ENCODE results near the gene ANKS1B. TPM values are rescaled to one million over a fixed set of nuclear protein-coding genes. Genes with fewer than 3 reads are reported as not detected.
"Not testable (repeated sequence)": the region's sequence is repeated elsewhere in the genome, so short reads cannot be mapped to it uniquely, and the experiment has no call there.

Gene ANKS1B
- polyA plus RNA-seq, 6 donors from 2014 or later: not detected

DNA sequence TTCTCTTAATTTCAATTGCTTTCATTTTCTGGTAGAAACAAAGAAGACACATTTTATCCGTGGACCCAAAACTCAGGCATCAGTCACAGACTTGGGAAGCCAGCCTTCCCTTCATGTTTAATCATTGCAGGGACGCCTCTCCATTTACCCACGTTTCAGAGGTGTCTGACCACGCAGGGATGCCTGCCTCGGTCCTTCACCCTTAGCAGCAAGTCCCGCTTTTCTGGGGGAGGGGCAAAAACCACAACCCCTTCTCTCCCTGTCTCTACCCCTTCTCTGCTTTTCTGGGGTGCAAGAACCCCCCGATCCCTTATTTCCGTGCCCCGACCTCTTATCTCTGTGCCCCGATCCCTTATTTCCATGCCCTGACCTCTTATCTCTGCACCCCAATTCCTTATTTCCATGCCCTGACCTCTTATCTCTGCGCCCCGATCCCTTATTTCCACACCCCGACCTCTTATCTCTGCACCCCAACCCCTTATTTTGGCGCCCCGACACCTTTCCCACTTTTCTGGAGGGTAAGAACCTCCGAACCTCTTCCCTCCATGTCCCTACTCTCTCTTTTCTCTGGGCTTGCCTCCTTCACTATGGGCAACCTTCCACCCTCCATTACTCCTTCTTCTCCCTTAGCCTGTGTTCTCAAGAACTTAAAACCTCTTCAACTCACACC is 268.8 kb downstream of the ANKS1B start:
- H3K27me3 Mint-ChIP-seq; H3K27ac Mint-ChIP-seq; H3K36me3 Mint-ChIP-seq; H3K4me1 Mint-ChIP-seq; H3K4me3 Mint-ChIP-seq; DNase-seq; ATAC-seq (ENCODE audit: low read depth in 2 of 2): not testable (repeated sequence)
- H3K9me3 Mint-ChIP-seq: peaks cover 2 to 17% (median 4%) of the 10 kb centered on the region in 7 donors

GRCh38 chr12:99714921-99715320 is 269.8 kb downstream of the ANKS1B start:
- H3K27ac Mint-ChIP-seq; ATAC-seq (ENCODE audit: low read depth in 2 of 2); H3K27me3 Mint-ChIP-seq; H3K4me1 Mint-ChIP-seq; DNase-seq; H3K36me3 Mint-ChIP-seq; H3K4me3 Mint-ChIP-seq: not testable (repeated sequence)
- peaks cover 2 to 17% (median 4%) of the 10 kb centered on the region in 7 donors for H3K9me3 Mint-ChIP-seq

GRCh38 chr12:99713946-99714520 is 270.7 kb downstream of the ANKS1B start:
- Mint-ChIP-seq H3K27me3 (no peaks in the 10 kb centered on the region), H3K9me3 (peaks cover 2 to 17% (median 4%) of the 10 kb centered on the region in 7 donors), H3K36me3 (no peaks in the 10 kb centered on the region), H3K27ac (no peak overlapping the region), H3K4me3 (no peak overlapping the region), H3K4me1 (no peaks in the 10 kb centered on the region)
- ATAC-seq (ENCODE audit: low read depth in 2 of 2) (no peak), DNase-seq (no peak)

DNA sequence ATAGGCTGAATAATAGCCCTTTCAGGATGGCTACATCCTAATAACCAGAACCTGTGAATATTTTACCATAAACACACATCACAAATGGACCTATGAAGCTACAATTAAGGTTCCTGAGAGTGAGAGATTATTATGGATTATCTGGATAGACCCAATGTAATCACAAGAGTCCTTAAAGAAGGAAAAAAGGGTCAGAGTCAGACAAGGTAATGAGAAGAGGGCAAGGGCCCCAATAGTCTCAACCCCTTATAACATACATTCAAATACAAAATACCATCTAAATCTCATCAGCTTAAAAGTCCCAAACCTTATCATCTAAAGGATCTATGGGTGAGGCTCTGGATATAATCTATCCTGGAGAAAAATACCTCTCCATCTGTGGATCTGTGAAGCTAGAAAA is 272.5 kb downstream of the ANKS1B start:
- Mint-ChIP-seq H3K4me1 (no peaks in the 10 kb centered on the region), H3K36me3 (no peaks in the 10 kb centered on the region)

GRCh38 chr12:99711246-99711645 is 273.5 kb downstream of the ANKS1B start:
- no peak for ATAC-seq (ENCODE audit: low read depth in 2 of 2)
- H3K4me3 Mint-ChIP-seq: no peak overlapping the region

More for the DNA sequence above, 272.5 kb downstream of the ANKS1B start:
- Mint-ChIP-seq H3K27ac (no peak overlapping the region), H3K4me3 (no peak overlapping the region), H3K27me3 (no peaks in the 10 kb centered on the region), H3K9me3 (peaks cover 2 to 17% (median 4%) of the 10 kb centered on the region in 7 donors)
- no peak for ATAC-seq (ENCODE audit: low read depth in 2 of 2)
- DNase-seq: no peak

GRCh38 chr12:99709619-99710018 is 275.1 kb downstream of the ANKS1B start:
- Mint-ChIP-seq H3K27me3 (peaks cover 0 to 7% (median 0%) of the 10 kb centered on the region in 3 donors), H3K4me3 (no peak overlapping the region), H3K27ac (no peak overlapping the region), H3K4me1 (no peaks in the 10 kb centered on the region), H3K9me3 (peaks cover 0 to 12% (median 2%) of the 10 kb centered on the region in 7 donors), H3K36me3 (no peaks in the 10 kb centered on the region)
- DNase-seq (no peak), ATAC-seq (ENCODE audit: low read depth in 2 of 2) (no peak)

More at GRCh38 chr12:99711246-99711645, 273.5 kb downstream of the ANKS1B start:
- Mint-ChIP-seq H3K27ac (no peak overlapping the region), H3K27me3 (no peaks in the 10 kb centered on the region), H3K9me3 (peaks cover 2 to 16% (median 4%) of the 10 kb centered on the region in 7 donors), H3K36me3 (no peaks in the 10 kb centered on the region), H3K4me1 (no peaks in the 10 kb centered on the region)
- no peak for DNase-seq

- Mint-ChIP-seq H3K4me3 (no peak overlapping the region), H3K27ac (no peak overlapping the region), H3K36me3 (no peaks in the 10 kb centered on the region), H3K9me3 (peaks cover 0 to 11% (median 2%) of the 10 kb centered on the region in 7 donors), H3K27me3 (peaks cover 0 to 7% (median 0%) of the 10 kb centered on the region in 3 donors), H3K4me1 (no peaks in the 10 kb centered on the region)
- DNase-seq (no peak), ATAC-seq (ENCODE audit: low read depth in 2 of 2) (no peak)
These were observed 275.6 kb downstream of the ANKS1B start for GRCh38 chr12:99709116-99709515.

DNA sequence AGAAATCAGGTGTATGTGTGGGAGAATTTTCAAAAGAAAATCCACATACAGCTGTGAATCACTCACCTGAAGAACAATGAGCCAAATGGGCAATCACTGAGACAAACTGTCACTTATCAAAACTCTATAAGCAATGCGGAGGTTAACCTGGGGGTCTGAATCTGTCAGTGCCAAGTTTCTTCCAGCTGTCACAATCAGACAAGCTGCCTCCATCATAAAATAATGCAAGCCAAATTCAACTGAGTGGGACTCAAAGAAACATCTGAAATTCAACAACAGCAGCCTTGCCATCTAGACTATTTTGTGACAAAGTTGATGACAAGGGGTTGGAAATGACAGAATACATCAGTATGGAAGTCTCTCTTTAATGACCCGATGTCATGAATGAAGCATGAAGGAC is 276.9 kb downstream of the ANKS1B start:
- H3K36me3 Mint-ChIP-seq: no peaks in the 10 kb centered on the region
- H3K4me1 Mint-ChIP-seq: no peaks in the 10 kb centered on the region
- no peak overlapping the region for H3K4me3 Mint-ChIP-seq
- H3K27me3 Mint-ChIP-seq: peaks cover 0 to 7% (median 3%) of the 10 kb centered on the region in 3 donors
- ATAC-seq (ENCODE audit: low read depth in 2 of 2): no peak
- no peak for DNase-seq
- H3K9me3 Mint-ChIP-seq: peaks cover 0 to 9% (median 0%) of the 10 kb centered on the region in 7 donors
- no peak overlapping the region for H3K27ac Mint-ChIP-seq

DNA sequence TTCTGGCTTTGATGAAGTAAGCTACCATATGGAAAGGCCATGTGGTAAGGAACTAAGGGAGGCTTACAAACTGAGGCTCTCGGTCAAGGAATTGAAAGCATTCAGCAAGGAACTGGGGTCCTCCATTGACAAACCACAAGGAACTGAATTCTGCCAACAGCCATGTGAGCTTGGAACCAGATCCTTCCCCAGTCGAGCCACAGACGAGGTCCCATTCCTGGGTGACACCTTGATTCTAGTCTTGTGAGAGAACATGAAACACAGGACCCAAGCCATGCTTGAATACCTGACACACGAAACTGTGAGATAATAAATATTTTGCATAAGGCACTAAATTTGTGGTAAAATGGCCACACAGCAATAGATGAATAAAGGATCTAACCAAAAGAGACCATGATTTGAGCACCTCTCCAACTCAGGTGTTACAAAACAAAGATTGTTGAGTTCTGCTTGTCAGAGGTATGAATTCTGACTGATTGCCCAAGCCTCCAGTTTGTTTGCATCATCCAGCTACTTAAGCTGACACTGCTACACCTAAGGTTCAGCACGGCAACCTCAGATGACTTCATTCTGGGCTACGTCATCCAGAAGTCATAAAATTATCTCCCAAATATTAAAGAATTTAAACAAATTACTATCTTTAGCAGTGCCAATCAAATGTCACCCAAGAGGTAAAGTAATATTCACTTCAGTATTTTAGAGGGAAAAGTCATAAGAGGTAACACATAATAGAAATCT is 277.8 kb downstream of the ANKS1B start:
- Mint-ChIP-seq H3K36me3 (no peaks in the 10 kb centered on the region), H3K4me1 (no peaks in the 10 kb centered on the region)

GRCh38 chr12:99704458-99704857 is 280.3 kb downstream of the ANKS1B start:
- H3K9me3 Mint-ChIP-seq: peaks cover 0 to 14% (median 0%) of the 10 kb centered on the region in 7 donors
- no peak overlapping the region for H3K4me3 Mint-ChIP-seq
- H3K27ac Mint-ChIP-seq: no peak overlapping the region
- H3K36me3 Mint-ChIP-seq: no peaks in the 10 kb centered on the region
- ATAC-seq (ENCODE audit: low read depth in 2 of 2) (no peak), DNase-seq (no peak)
- H3K27me3 Mint-ChIP-seq: peaks cover 0 to 7% (median 3%) of the 10 kb centered on the region in 3 donors
- no peaks in the 10 kb centered on the region for H3K4me1 Mint-ChIP-seq

More for the DNA sequence above, 277.8 kb downstream of the ANKS1B start:
- no peak for ATAC-seq (ENCODE audit: low read depth in 2 of 2)
- Mint-ChIP-seq H3K4me3 (no peak overlapping the region), H3K27ac (no peak overlapping the region), H3K27me3 (peaks cover 0 to 7% (median 3%) of the 10 kb centered on the region in 3 donors), H3K9me3 (peaks cover 0 to 9% (median 0%) of the 10 kb centered on the region in 7 donors)
- no peak for DNase-seq

DNA sequence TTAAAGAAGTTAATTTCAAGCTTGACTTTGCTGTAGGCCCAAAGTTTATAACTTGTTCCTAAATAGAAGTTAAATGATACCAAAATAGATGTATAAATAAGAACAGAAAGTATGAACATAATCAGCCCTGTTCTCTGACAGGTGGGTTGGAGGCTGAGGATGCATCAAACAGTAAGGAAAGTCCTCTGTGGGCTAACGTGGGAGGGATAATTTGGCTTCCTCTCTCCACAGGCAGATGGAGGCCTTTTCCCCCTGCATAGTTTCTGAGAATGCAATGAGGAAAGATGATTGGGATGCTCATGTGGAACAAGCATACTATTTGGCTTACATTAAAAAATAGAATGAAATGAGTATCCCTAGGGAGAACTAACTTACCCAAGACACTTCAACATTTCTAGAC is 280.7 kb downstream of the ANKS1B start:
- ATAC-seq (ENCODE audit: low read depth in 2 of 2) (no peak), DNase-seq (no peak)
- no peak overlapping the region for H3K4me3 Mint-ChIP-seq
- H3K9me3 Mint-ChIP-seq: peaks cover 0 to 14% (median 1%) of the 10 kb centered on the region in 7 donors
- H3K27ac Mint-ChIP-seq: no peak overlapping the region
- no peaks in the 10 kb centered on the region for H3K36me3 Mint-ChIP-seq
- H3K4me1 Mint-ChIP-seq: no peaks in the 10 kb centered on the region
- H3K27me3 Mint-ChIP-seq: peaks cover 0 to 7% (median 3%) of the 10 kb centered on the region in 3 donors

- Mint-ChIP-seq H3K4me1 (no peaks in the 10 kb centered on the region), H3K36me3 (no peaks in the 10 kb centered on the region), H3K9me3 (peaks cover 0 to 14% (median 0%) of the 10 kb centered on the region in 7 donors), H3K27me3 (peaks cover 0 to 3% (median 0%) of the 10 kb centered on the region in 3 donors), H3K4me3 (no peak overlapping the region), H3K27ac (no peak overlapping the region)
- DNase-seq (no peak), ATAC-seq (ENCODE audit: low read depth in 2 of 2) (no peak)
These were observed 284.7 kb downstream of the ANKS1B start for GRCh38 chr12:99700032-99700431.

GRCh38 chr12:99695050-99695449 is 289.7 kb downstream of the ANKS1B start:
- Mint-ChIP-seq H3K9me3 (peaks cover 0 to 7% (median 0%) of the 10 kb centered on the region in 7 donors), H3K4me3 (no peak overlapping the region), H3K4me1 (no peaks in the 10 kb centered on the region), H3K27me3 (no peaks in the 10 kb centered on the region), H3K27ac (no peak overlapping the region), H3K36me3 (no peaks in the 10 kb centered on the region)
- DNase-seq (no peak), ATAC-seq (ENCODE audit: low read depth in 2 of 2) (no peak)

All from naive B cell (primary cell).